NCI-H146 (cell line): ENCODE measurements around the gene TACSTD2.
"Not testable (repeated sequence)": the region's sequence is repeated elsewhere in the genome, so short reads cannot be mapped to it uniquely, and the experiment has no call there.

Experiments used
- DNase-seq: peaks from one replicate; lab custom pipeline; 2025; lab: John Stamatoyannopoulos, UW

Gene TACSTD2

GRCh38 chr1:58587667-58588066 is 10.6 kb upstream of the TACSTD2 start:
- no peak for DNase-seq

DNA sequence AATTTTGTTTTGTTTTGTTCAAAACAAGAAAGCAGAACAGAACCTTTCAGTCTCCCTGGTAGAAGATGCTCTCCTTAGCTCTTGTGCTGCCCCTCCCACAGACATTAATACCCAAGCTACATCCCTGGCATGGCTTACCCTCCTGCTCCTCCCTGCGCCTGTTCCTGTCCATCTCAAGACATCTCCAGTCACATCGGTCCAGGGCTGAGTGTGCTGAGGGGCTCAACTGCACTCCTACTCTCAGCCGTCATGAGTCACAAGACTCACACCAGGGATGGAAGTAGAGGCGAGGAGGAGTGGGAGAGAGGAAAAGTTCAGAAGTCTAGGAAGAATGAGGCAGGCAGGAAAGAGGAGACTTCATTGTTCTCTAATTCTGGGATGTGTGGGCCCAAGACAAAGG is 9.2 kb upstream of the TACSTD2 start:
- no peak for DNase-seq

DNA sequence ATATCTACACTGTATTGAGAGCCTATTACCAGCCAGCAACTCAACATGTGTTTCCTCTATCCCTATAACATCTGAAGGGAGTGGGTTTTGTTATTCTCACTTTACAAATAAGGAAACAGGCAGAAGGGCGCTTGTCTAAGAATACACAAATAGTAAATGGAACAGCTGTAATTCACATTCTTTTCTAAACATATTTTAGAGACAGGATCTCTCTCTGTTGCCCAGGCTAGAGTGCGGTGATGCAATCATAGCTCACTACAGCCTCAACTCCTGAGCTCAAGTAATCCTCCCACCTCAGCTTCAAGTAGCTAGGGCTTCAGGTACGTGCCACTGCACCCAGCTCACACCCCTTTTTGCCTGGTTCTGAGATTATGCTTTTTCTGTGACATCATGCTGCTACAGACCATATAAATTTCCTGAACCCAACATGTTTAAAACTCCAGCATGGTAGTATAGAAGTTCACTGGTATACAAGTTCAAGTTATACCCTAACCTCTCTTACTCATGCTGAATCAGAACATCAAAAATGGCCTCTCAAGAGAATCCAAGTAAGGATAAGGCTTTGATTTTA is 8.6 kb upstream of the TACSTD2 start:
- no peak for DNase-seq

DNA sequence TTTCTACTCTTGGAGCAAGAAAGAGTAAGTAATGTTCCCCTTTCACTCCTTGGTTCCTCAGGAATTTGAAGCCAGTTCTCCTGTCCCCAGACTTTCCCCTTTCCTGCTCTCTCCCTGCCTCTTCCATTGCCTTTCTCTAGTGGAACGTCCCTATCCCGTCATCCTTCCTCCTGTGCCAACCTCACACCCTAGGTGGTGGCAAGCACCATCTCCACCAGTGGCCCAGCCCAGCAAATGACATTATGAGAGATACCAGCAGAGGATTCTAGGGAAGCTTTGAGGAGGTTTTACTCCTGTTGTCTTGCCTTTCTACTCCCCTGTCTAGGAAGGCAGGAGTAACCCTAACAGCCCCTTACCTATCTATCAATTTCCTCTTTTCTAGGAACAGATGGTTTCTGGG is 8.1 kb upstream of the TACSTD2 start:
- DNase-seq = no peak

DNA sequence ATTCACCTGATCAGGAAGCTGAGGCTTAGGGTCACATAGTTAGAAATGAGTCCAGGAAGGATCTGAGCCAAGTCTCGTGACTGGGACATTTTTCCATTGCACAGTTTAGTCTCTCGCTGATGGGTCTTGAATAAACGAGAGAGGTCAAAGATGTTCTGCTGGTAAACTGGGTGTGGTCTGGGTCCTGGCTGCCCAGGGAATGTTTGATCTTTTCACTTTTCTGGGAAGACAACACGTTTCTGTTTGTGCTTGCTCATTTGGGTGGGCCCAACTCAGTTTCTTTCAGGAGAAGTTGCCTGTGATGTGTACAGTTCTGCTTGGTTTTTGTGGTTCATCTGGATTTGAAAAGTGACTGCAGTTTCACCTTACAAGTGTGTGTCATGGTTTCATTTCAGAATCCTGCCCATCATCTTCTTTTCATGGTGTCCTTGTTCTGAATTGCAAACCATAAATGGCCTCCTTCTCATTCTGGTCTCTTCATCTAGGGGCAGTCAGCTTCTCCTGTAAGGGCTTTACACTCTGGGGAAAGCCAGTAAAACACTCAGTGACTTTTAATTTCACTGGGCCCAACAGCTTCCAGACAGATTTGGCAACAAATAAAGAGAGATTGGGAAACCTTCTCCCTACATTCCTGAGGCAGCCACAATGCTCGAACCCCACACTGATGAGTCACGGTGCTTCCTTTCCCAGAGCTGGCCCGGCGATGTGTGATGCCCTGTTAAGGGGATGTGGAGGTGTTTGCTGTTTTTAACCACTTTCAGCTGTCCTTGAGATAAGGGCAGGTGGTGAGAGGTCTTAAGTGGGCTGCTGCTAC is 7.2 kb upstream of the TACSTD2 start:
- no peak for DNase-seq

DNA sequence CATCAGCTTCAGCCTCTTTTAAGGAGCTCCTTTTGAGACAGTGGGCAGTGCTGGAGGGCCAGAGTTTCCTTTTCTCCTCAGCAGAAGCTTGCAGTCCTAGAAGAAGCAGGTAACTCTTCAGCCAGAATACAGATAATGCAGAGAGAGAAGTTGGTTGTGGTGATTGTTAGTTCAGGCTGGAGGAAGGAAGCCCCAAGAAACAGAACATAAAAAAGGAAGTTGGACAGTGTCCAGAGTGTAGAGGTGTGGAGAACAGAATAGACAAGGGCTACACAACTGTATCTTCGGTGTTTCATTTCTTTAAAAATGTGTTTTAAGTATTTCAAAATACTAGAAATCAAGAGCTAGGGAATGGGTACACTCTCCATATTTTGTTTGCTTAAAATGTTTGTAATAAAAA is 6.4 kb upstream of the TACSTD2 start:
- DNase-seq = no peak

GRCh38 chr1:58582143-58582542 is 5.1 kb upstream of the TACSTD2 start:
- DNase-seq = not testable (repeated sequence)

DNA sequence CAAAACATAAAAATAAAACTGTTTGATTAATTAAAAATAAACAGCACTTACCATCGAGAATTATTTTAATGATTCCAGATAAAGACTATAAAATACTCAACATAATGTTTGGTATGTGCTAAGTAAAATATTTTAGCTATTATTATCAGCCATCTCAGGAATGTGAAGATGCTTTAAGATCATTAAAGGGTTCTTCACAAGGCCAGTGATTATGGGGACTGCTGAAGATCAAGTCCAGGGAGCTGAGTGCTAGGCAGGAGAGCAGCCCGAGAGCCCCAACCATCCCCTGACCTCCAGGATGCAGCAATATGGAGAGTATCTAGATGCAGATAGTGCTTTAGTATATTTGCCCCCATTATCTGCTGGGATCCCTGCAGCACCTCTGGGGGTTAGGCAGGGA is 4.6 kb upstream of the TACSTD2 start:
- DNase-seq = no peak

DNA sequence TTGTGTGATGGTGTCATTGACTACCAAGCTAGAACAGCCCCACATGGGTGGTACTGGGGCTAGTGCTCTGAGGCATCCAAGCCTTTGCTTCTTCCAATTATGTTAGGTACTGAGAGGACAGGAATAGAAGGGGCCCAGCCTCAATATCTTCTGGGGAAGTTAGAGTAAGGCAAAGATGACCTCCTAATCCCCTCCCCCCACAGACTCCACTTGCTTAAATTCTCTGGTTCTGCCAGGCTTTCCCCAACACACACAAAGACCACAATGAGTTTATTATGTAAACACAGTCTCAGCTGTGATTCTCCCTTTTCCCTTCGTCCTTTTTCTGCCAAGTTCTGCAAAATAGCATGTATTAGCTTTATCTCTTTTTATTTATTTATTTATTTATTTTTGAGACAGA is 3.1 kb upstream of the TACSTD2 start:
- DNase-seq = no peak

GRCh38 chr1:58577654-58578030 is 590 bp upstream of the TACSTD2 start:
- no peak for DNase-seq

DNA sequence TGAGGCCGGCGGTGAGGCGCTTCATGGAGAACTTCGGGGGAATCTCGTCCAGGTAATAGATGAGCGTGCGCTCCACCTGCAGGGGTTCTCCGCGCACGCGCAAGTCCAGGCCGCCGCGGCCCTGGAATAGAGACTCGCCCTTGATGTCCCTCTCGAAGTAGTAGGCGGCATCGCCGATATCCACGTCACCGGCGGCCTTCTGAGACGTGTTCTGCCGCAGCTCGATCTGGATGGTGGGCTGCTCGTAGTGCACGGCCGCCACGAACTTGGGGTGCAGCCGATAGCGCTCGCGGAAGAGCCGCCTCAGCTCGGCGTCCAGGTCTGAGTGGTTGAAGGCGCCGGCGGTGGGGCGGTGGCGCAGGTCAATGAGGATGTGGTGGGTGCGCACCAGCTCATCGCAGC is 726 bp downstream of the TACSTD2 start:
- DNase-seq = no peak

DNA sequence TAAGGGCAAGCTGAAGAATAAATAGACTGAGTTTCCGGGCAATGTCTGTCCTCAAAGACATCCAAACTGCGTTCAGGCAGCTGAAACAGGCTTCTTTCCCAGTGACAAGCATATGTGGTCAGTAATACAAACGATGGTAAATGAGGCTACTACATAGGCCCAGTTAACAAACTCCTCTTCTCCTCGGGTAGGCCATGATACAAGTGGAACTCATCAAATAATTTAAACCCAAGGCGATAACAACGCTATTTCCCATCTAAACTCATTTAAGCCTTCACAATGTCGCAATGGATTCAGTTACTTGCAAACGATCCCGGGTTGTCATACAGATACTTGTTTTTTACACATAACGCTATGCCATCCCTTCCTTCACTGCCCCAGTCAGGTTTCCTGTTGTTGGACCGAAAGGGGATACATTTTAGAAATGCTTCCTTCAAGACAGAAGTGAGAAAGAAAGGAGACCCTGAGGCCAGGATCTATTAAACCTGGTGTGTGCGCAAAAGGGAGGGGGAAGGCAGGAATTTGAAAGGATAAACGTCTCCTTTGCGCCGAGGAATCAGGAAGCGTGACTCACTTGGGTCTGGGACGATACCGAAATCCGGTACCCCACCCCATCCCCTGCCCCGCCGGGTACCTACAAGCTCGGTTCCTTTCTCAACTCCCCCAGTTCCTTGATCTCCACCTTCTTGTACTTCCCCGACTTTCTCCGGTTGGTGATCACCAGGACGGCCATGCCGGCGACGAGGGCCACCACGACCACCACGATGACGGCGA is 1.3 kb downstream of the TACSTD2 start:
- no peak for DNase-seq

DNA sequence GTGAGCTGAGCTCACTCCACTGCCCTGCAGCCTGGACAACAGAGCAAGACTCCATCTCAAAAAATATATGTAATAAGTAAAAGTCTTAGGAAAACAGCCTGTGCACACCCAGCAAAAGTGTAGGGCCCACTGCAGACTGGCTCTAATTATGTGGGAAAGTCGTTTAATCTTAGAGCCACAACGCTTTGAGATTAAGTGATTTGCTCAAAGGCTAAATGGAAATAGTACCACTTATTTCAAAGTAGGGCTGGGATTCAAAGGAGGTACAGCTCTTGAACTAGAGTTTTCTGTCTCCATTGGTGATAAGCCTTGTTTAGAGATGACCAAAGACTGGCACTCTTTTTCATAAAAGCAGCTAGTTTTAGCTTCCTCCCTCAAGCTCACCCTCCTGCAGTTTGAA is 2.2 kb downstream of the TACSTD2 start:
- DNase-seq = no peak

DNA sequence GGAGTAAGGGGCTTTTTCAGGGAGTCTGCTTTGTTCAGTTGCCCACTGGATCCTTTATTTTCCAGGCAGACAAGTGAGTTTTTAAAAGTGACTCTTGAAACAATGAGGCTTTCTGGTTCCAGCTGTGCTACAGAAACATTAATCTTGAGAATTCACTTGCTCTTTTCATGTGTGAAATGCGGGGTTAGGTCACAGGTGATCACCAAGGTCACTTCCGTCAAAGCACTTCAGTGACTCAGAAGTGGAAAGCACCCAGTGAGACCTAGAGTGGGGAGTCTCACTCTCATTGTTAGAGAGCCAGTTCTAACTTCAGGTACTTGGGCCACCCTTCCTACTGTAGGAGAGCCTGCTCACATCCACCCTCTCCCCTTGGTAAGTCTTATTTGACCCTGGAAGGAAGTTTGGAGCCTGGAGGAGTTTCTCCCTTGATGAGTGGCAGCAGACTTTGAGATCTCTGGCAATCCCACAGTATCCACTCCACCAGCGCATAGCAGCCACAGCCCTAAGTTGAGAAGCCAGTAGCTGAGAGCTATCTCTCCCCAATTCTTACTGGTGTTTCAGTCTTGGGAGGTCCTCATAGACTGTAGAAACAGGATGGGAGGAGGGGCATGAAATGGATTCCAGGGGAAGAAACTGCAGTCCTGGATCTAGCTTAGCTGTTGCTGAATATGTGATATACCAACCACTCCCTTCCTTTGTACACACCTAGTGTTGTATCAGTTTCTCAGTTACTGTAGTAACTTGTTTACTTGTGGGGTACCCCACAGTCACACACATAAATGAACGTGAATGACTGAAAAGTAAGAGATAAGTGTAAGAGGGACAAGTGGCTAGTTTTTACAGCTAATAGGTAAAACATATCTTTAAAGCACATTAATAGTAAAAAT is 3.1 kb downstream of the TACSTD2 start:
- no peak for DNase-seq

DNA sequence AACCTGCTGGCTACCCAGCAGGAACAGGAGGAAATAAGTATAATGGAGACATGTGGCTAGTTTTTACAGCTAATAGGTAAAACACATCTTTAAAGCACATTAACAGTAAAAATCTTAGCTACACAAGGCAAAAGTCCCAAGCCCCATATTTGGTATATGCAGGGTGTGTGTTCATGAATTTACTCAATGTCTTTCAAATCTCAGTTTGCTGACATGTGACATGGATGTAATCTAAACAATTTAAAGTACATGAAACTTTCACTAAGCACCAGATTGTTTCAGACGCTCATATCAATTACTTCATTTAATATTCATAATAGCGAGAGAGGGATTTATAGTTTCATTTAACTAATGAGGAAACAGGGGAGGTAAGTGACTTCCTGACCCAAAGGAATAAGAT is 3.9 kb downstream of the TACSTD2 start:
- no peak for DNase-seq

GRCh38 chr1:58572690-58573089 is 4.4 kb downstream of the TACSTD2 start:
- no peak for DNase-seq

- no peak for DNase-seq
Observed at GRCh38 chr1:58571616-58572015, 5.4 kb downstream of the TACSTD2 start.

GRCh38 chr1:58570817-58571216 is 6.2 kb downstream of the TACSTD2 start:
- DNase-seq = no peak

DNA sequence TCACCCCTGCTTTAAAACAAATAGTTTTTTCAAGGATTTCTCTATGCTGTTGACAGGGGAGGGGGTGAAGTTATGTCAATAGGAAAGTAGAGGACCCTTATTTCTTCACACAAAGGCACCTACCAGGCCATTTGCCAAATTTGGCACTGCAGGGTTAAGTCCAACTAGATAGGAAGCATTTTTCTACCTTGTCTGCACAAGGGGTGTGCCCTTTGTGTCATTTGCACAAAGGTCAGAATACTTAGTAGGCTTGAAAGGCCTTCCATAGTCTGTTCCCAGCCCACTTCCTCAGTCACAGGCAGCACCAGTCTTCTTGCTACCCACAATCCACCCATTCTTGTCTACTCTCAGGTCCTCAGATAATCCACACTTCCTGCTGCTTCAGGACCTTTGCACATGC is 7.0 kb downstream of the TACSTD2 start:
- DNase-seq = no peak

GRCh38 chr1:58568911-58569310 is 8.1 kb downstream of the TACSTD2 start:
- no peak for DNase-seq

GRCh38 chr1:58568271-58568860 is 8.7 kb downstream of the TACSTD2 start:
- no peak for DNase-seq

DNA sequence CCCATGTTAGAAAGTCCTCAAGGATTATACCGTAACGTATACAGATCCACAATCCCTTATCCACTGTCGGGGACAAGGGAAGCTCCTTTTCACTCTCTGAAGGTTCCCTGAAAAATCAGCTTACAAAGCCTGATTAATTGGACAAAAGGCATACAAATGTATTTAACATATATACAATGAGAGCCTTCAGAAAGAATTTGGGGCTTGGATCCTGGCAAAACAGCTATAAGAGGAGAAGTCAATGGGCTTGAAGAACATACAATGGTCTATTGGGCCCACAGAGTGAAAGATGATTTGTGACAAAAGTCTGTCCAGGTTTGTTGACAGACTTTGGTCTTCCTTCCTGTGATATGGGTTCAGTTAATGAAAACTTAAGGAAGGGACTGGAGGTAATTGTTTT is 10.7 kb downstream of the TACSTD2 start:
- no peak for DNase-seq
